HEK293 (cell line): ENCODE measurements around the gene LRRC7.

ENCODE experiments used
- CTCF ChIA-PET: fragments of 350-600 bp; formaldehyde crosslinking; extraction: SDS; loops from one replicate; lab custom pipeline; 2021; ENCODE audit warnings: antibody characterized with exemption; lab: Yijun Ruan, JAX
- POLR2A ChIA-PET: fragments of 300-600 bp; formaldehyde crosslinking; extraction: SDS; loops from one replicate; lab custom pipeline; 2020; ENCODE audit warnings: antibody characterized with exemption, inconsistent platforms; lab: Yijun Ruan, JAX
- H3K27ac ChIP-seq: fragments of 200-500 bp; sonication (Bioruptor generic); 2 replicates; pipeline ENCODE4 v1.5.1; 2014; ENCODE audit warnings: low read depth, low read length, control low read depth, inconsistent platforms; ENCODE audit errors: extremely low read depth
- H3K36me3 ChIP-seq, 2 experiments: fragments of 200-500 bp in 1 of 2; sonication (Bioruptor generic) in 1 of 2; 1 replicate in 1 of 2; 2 replicates in 1 of 2; pipeline ENCODE4 v1.5.1; 2014 to 2017; ENCODE audit warnings: inconsistent platforms in 2 of 2, low read length in 2 of 2; ENCODE audit not compliant: control insufficient read depth in 2 of 2, insufficient read depth in 1 of 2
- H3K4me1 ChIP-seq: fragments of 200-500 bp; sonication (Bioruptor generic); 2 replicates; pipeline ENCODE4 v1.5.1; 2014; ENCODE audit warnings: mild to moderate bottlenecking, low read length, inconsistent platforms; ENCODE audit not compliant: control insufficient read depth, insufficient read depth
- H3K4me3 ChIP-seq: 2 replicates; pipeline ENCODE4 v1.5.1; 2011; ENCODE audit warnings: low read depth, mild to moderate bottlenecking, control low read depth, low read length, moderate library complexity
- H3K9me3 ChIP-seq: fragments of 200-500 bp; sonication (Bioruptor generic); 2 replicates; pipeline ENCODE4 v1.5.1; 2014; ENCODE audit warnings: low read depth, low read length, inconsistent platforms; ENCODE audit not compliant: control insufficient read depth, insufficient read depth
- ELK4 ChIP-seq: IDR thresholded peaks from 2 replicates; pipeline ENCODE4 v1.6.1; 2011; ENCODE audit warnings: mild to moderate bottlenecking, low read depth, low read length, borderline replicate concordance
- GFI1B ChIP-seq: fragments of 450-650 bp; formaldehyde crosslinking; IDR thresholded peaks from 2 replicates; pipeline ENCODE4 v1.5.1; 2016; ENCODE audit warnings: missing biosample characterization, missing genetic modification characterization
- HOXC10 ChIP-seq: sonication (generic); formaldehyde crosslinking; IDR thresholded peaks from 2 replicates; pipeline ENCODE4 v1.8.1; 2023; ENCODE audit warnings: mild to moderate bottlenecking, missing genetic modification reagents
- KLF1 ChIP-seq: fragments of 450-650 bp; formaldehyde crosslinking; IDR thresholded peaks from 2 replicates; pipeline ENCODE4 v1.5.1; 2016; ENCODE audit warnings: missing biosample characterization, missing genetic modification characterization
- KLF8 ChIP-seq: fragments of 450-650 bp; formaldehyde crosslinking; IDR thresholded peaks from 2 replicates; pipeline ENCODE4 v1.5.1; 2016; ENCODE audit warnings: missing biosample characterization, missing genetic modification characterization
- PRDM10 ChIP-seq: fragments of 450-650 bp; formaldehyde crosslinking; IDR thresholded peaks from 2 replicates; pipeline ENCODE4 v1.5.1; 2016; ENCODE audit warnings: missing biosample characterization, missing genetic modification characterization
- ZFP41 ChIP-seq: fragments of 450-650 bp; formaldehyde crosslinking; IDR thresholded peaks from 2 replicates; pipeline ENCODE4 v1.5.1; 2016; ENCODE audit warnings: missing biosample characterization, missing genetic modification characterization, borderline replicate concordance
- ZNF114 ChIP-seq: fragments of 450-650 bp; formaldehyde crosslinking; IDR thresholded peaks from 2 replicates; pipeline ENCODE4 v1.5.0; 2017; ENCODE audit warnings: missing biosample characterization, missing genetic modification characterization
- ZNF148 ChIP-seq: fragments of 450-650 bp; formaldehyde crosslinking; IDR thresholded peaks from 2 replicates; pipeline ENCODE4 v1.5.0; 2017; ENCODE audit warnings: missing biosample characterization, missing genetic modification characterization, borderline replicate concordance
- ZNF184 ChIP-seq: fragments of 450-650 bp; IDR thresholded peaks from 2 replicates; pipeline ENCODE4 v1.5.1; 2018; ENCODE audit warnings: missing biosample characterization, mild to moderate bottlenecking, missing genetic modification characterization
- ZNF202 ChIP-seq: fragments of 450-650 bp; formaldehyde crosslinking; IDR thresholded peaks from 2 replicates; pipeline ENCODE4 v1.5.1; 2016; ENCODE audit warnings: missing biosample characterization, missing genetic modification characterization, borderline replicate concordance
- ZNF23 ChIP-seq: fragments of 450-650 bp; formaldehyde crosslinking; IDR thresholded peaks from 2 replicates; pipeline ENCODE4 v1.5.1; 2016; ENCODE audit warnings: missing biosample characterization, missing genetic modification characterization, borderline replicate concordance
- ZNF48 ChIP-seq: fragments of 450-650 bp; formaldehyde crosslinking; IDR thresholded peaks from 2 replicates; pipeline ENCODE4 v1.5.1; 2016; ENCODE audit warnings: missing biosample characterization, missing genetic modification characterization
- ZNF501 ChIP-seq: fragments of 450-650 bp; formaldehyde crosslinking; IDR thresholded peaks from 2 replicates; pipeline ENCODE4 v1.5.1; 2016; ENCODE audit warnings: missing biosample characterization, missing genetic modification characterization
- ZNF544 ChIP-seq: fragments of 450-650 bp; formaldehyde crosslinking; IDR thresholded peaks from 2 replicates; pipeline ENCODE4 v1.5.0; 2017; ENCODE audit warnings: missing biosample characterization, missing genetic modification characterization
- ZNF558 ChIP-seq: fragments of 450-650 bp; formaldehyde crosslinking; IDR thresholded peaks from 2 replicates; pipeline ENCODE4 v1.5.1; 2016; ENCODE audit warnings: missing biosample characterization, missing genetic modification characterization
- ZNF561 ChIP-seq: fragments of 450-650 bp; IDR thresholded peaks from 2 replicates; pipeline ENCODE4 v1.5.1; 2018; ENCODE audit warnings: missing biosample characterization, missing genetic modification characterization, borderline replicate concordance
- ZNF596 ChIP-seq: fragments of 450-650 bp; IDR thresholded peaks from 2 replicates; pipeline ENCODE4 v1.5.0; 2018; ENCODE audit warnings: missing biosample characterization, mild to moderate bottlenecking, missing genetic modification characterization, moderate library complexity
- ZNF701 ChIP-seq: fragments of 450-650 bp; formaldehyde crosslinking; IDR thresholded peaks from 2 replicates; pipeline ENCODE4 v1.5.1; 2016; ENCODE audit warnings: missing biosample characterization, missing genetic modification characterization
- ZNF777 ChIP-seq: fragments of 450-650 bp; formaldehyde crosslinking; IDR thresholded peaks from 2 replicates; pipeline ENCODE4 v1.5.1; 2017; ENCODE audit warnings: missing biosample characterization, missing genetic modification characterization, borderline replicate concordance
- ZNF837 ChIP-seq: fragments of 450-650 bp; formaldehyde crosslinking; IDR thresholded peaks from 2 replicates; pipeline ENCODE4 v1.5.1; 2016; ENCODE audit warnings: missing biosample characterization, missing genetic modification characterization
- ZSCAN16 ChIP-seq: fragments of 450-650 bp; formaldehyde crosslinking; IDR thresholded peaks from 2 replicates; pipeline ENCODE4 v1.5.1; 2016; ENCODE audit warnings: missing biosample characterization, missing genetic modification characterization

Gene LRRC7

GRCh38 chr1:69523461-69523860, 44.3 kb upstream of the LRRC7 start:
- Histone ChIP-seq H3K9me3 (no peaks in the 10 kb centered on the region), H3K4me1 (no peaks in the 10 kb centered on the region), H3K27ac (no peak overlapping the region), H3K4me3 (no peak overlapping the region), H3K36me3 (no peaks in the 10 kb centered on the region)
- POLR2A ChIA-PET, result no interaction called here
- CTCF ChIA-PET, result no interaction called here
- TF ChIP-seq ZNF148 (tag by site-specific recombination), result no peak
- no peak for TF ChIP-seq ZNF501 (tag by site-specific recombination)

GRCh38 chr1:69524015-69524414, 43.7 kb upstream of the LRRC7 start:
- no peaks in the 10 kb centered on the region for H3K9me3 ChIP-seq
- TF ChIP-seq ZNF202 (tag by site-specific recombination), result no peak
- no peak for TF ChIP-seq ZNF596 (tag by site-specific recombination)
- TF ChIP-seq ZNF558 (tag by site-specific recombination), result no peak
- no peak for TF ChIP-seq ZNF544
- no peak for TF ChIP-seq ZNF701 (tag by site-specific recombination)
- TF ChIP-seq ZSCAN16 (tag by site-specific recombination), result no peak
- no peak for TF ChIP-seq ZNF777 (tag by site-specific recombination)
- TF ChIP-seq ZNF184, result no peak
- TF ChIP-seq ELK4, result no peak
- no peak for TF ChIP-seq ZNF23 (tag by site-specific recombination)
- no peak for TF ChIP-seq KLF1 (tag by site-specific recombination)
- TF ChIP-seq ZNF48, result no peak
- TF ChIP-seq PRDM10 (tag by site-specific recombination), result no peak
- no peak for TF ChIP-seq ZNF114 (tag by site-specific recombination)
- TF ChIP-seq GFI1B, result no peak
- no peak for TF ChIP-seq HOXC10
- no peak for TF ChIP-seq ZFP41 (tag by site-specific recombination)
- no peak for TF ChIP-seq ZNF837 (tag by site-specific recombination)
- TF ChIP-seq ZNF561 (tag by site-specific recombination), result no peak
- no peak for TF ChIP-seq KLF8 (tag by site-specific recombination)
- no peaks in the 10 kb centered on the region for H3K4me1 ChIP-seq
- CTCF ChIA-PET, result no interaction called here
- POLR2A ChIA-PET, result no interaction called here
- no peak overlapping the region for H3K4me3 ChIP-seq
- no peaks in the 10 kb centered on the region for H3K36me3 ChIP-seq
- no peak overlapping the region for H3K27ac ChIP-seq
